Central memory CD4-positive, alpha-beta T cell (primary cell): ENCODE results near the gene HPSE.
A peak's percentile ranks its signal among the peaks of the same experiment; 100 is the strongest.
"Not testable (repeated sequence)": the region's sequence is repeated elsewhere in the genome, so short reads cannot be mapped to it uniquely, and the experiment has no call there.

Experiments used
- DNase-seq: peaks from one replicate; pipeline ENCODE4 v3.0.0; 2022

Gene HPSE

GRCh38 chr4:83329521-83330110 is 5.0 kb downstream of the HPSE start:
- DNase-seq, result no peak

- no peak for DNase-seq
Observed at GRCh38 chr4:83328521-83329187, 6.0 kb downstream of the HPSE start.

- DNase-seq, result no peak
Observed at GRCh38 chr4:83326546-83326945, 8.1 kb downstream of the HPSE start.

- not testable (repeated sequence) for DNase-seq
Observed at GRCh38 chr4:83325306-83325705, 9.3 kb downstream of the HPSE start.

GRCh38 chr4:83323136-83323535 is 11.5 kb downstream of the HPSE start:
- no peak for DNase-seq

- no peak for DNase-seq
Observed at GRCh38 chr4:83320548-83320947, 14.1 kb downstream of the HPSE start.

- DNase-seq, result no peak
Observed at GRCh38 chr4:83318666-83319065, 16.0 kb downstream of the HPSE start.

GRCh38 chr4:83317671-83318070 is 17.0 kb downstream of the HPSE start:
- DNase-seq, result no peak

GRCh38 chr4:83316459-83317165 is 18.0 kb downstream of the HPSE start:
- no peak for DNase-seq

- no peak for DNase-seq
Observed at GRCh38 chr4:83315341-83315870, 19.2 kb downstream of the HPSE start.

- DNase-seq, result no peak
Observed at GRCh38 chr4:83308672-83309071, 26.0 kb downstream of the HPSE start.

- DNase-seq, result no peak
Observed at GRCh38 chr4:83307920-83308319, 26.7 kb downstream of the HPSE start.

- no peak for DNase-seq
Observed at GRCh38 chr4:83305187-83305586, 29.5 kb downstream of the HPSE start.

GRCh38 chr4:83297548-83298260 is 36.9 kb downstream of the HPSE start:
- peak; percentile 3 for DNase-seq

GRCh38 chr4:83293305-83294046 is 41.2 kb downstream of the HPSE start:
- DNase-seq, result no peak

- DNase-seq, result not testable (repeated sequence)
Observed at GRCh38 chr4:83290059-83290774, 44.4 kb downstream of the HPSE start.

- not testable (repeated sequence) for DNase-seq
Observed at GRCh38 chr4:83288381-83288780, 46.3 kb downstream of the HPSE start.

GRCh38 chr4:83285055-83285407 is 49.6 kb downstream of the HPSE start:
- DNase-seq, result peak; percentile 41

GRCh38 chr4:83284193-83285054 is 50.2 kb downstream of the HPSE start, which contains the start of gene COQ2:
COQ2 (minus strand) TSS chr4:83284798; CDS start chr4:83284764, 34 bp downstream.
- DNase-seq, result peak; percentile 90

- DNase-seq, result no peak
Observed at GRCh38 chr4:83283181-83283580, 51.5 kb downstream of the HPSE start.
